ENCODE data around the gene RYR1.
"Not testable (repeated sequence)": the region's sequence is repeated elsewhere in the genome, so short reads cannot be mapped to it uniquely, and the experiment has no call there.

The RYR1 gene

GRCh38 chr19:38511074-38511708, 77.7 kb downstream of the RYR1 start:
- ChIA-PET CTCF (interaction anchor here (1.1 kb wide), 1 partner anchor 108 kb away, joined by 3 read pairs; the partner anchor contains the start of gene FAM98C), POLR2A (no interaction called here)
- DNase-seq = no peak
- Histone ChIP-seq H3K27me3 (replicated peaks in 2 of 5; ENCODE audit: control insufficient read depth in 4 of 5, insufficient read depth in 5 of 5, low read length in 4 of 5) (peaks cover 0 to 2% (median 1%) of the 10 kb centered on the region in 5 experiments), H3K4me1 (ENCODE audit: control extremely low read depth in 1 of 4, control insufficient read depth in 4 of 4, insufficient read depth in 4 of 4, low read length in 3 of 4) (peaks cover 0 to 6% (median 4%) of the 10 kb centered on the region in 4 experiments), H3K27ac (ENCODE audit: insufficient read depth in 1 of 2, low read depth in 1 of 2, low read length in 2 of 2, poor library complexity in 1 of 2, severe bottlenecking in 2 of 2) (no peak overlapping the region), H3K4me3 (ENCODE audit: control insufficient read depth in 1 of 7, extremely low read depth in 1 of 7, insufficient read depth in 4 of 7, low read depth in 2 of 7, low read length in 6 of 7) (no peak overlapping the region), H3K9me3 (ENCODE audit: control extremely low read depth in 1 of 5, control insufficient read depth in 4 of 5, insufficient read depth in 2 of 5, low read depth in 1 of 5, low read length in 4 of 5) (no peaks in the 10 kb centered on the region), H3K36me3 (ENCODE audit: control insufficient read depth in 4 of 4, insufficient read depth in 4 of 4, low read length in 3 of 4) (no peaks in the 10 kb centered on the region)
- 97% methylated on average over 10 of the region's 10 CpGs for whole genome bisulfite sequencing (ENCODE audit: insufficient coverage)

GRCh38 chr19:38512277-38512676, 78.8 kb downstream of the RYR1 start:
- H3K27ac ChIP-seq (ENCODE audit: insufficient read depth in 1 of 2, low read depth in 1 of 2, low read length in 2 of 2, poor library complexity in 1 of 2, severe bottlenecking in 2 of 2) = no peak overlapping the region
- H3K9me3 ChIP-seq (ENCODE audit: control extremely low read depth in 1 of 5, control insufficient read depth in 4 of 5, insufficient read depth in 2 of 5, low read depth in 1 of 5, low read length in 4 of 5) = no peaks in the 10 kb centered on the region
- DNase-seq = no peak
- WGBS (ENCODE audit: insufficient coverage) = 96% methylated on average over 13 of the region's 19 CpGs
- no peak overlapping the region for H3K4me3 ChIP-seq (ENCODE audit: control insufficient read depth in 1 of 7, extremely low read depth in 1 of 7, insufficient read depth in 4 of 7, low read depth in 2 of 7, low read length in 6 of 7)
- H3K4me1 ChIP-seq (ENCODE audit: control extremely low read depth in 1 of 4, control insufficient read depth in 4 of 4, insufficient read depth in 4 of 4, low read length in 3 of 4) = peaks cover 0 to 6% (median 1%) of the 10 kb centered on the region in 4 experiments
- no peaks in the 10 kb centered on the region for H3K36me3 ChIP-seq (ENCODE audit: control insufficient read depth in 4 of 4, insufficient read depth in 4 of 4, low read length in 3 of 4)
- POLR2A ChIA-PET = interaction anchor here (0.6 kb wide), 1 partner anchor 9 kb away, joined by 7 read pairs; no protein-coding TSS in a partner anchor
- peaks cover 0 to 2% (median 1%) of the 10 kb centered on the region in 5 experiments for H3K27me3 ChIP-seq (replicated peaks in 2 of 5; ENCODE audit: control insufficient read depth in 4 of 5, insufficient read depth in 5 of 5, low read length in 4 of 5)
- CTCF ChIA-PET = interaction anchor here (1.1 to 2.3 kb wide), 3 partner anchors 110 to 122 kb away, joined by 3 to 12 read pairs (median 4); partner anchors contain the start of gene FAM98C

GRCh38 chr19:38513156-38513555, 79.7 kb downstream of the RYR1 start:
- H3K36me3 ChIP-seq (ENCODE audit: control insufficient read depth in 4 of 4, insufficient read depth in 4 of 4, low read length in 3 of 4); DNase-seq; H3K27ac ChIP-seq (ENCODE audit: insufficient read depth in 1 of 2, low read depth in 1 of 2, low read length in 2 of 2, poor library complexity in 1 of 2, severe bottlenecking in 2 of 2); H3K9me3 ChIP-seq (ENCODE audit: control extremely low read depth in 1 of 5, control insufficient read depth in 4 of 5, insufficient read depth in 2 of 5, low read depth in 1 of 5, low read length in 4 of 5); H3K4me1 ChIP-seq (ENCODE audit: control extremely low read depth in 1 of 4, control insufficient read depth in 4 of 4, insufficient read depth in 4 of 4, low read length in 3 of 4); H3K27me3 ChIP-seq (replicated peaks in 2 of 5; ENCODE audit: control insufficient read depth in 4 of 5, insufficient read depth in 5 of 5, low read length in 4 of 5); H3K4me3 ChIP-seq (ENCODE audit: control insufficient read depth in 1 of 7, extremely low read depth in 1 of 7, insufficient read depth in 4 of 7, low read depth in 2 of 7, low read length in 6 of 7): not testable (repeated sequence)
- ChIA-PET CTCF (interaction anchor here (0.6 to 2.3 kb wide), 3 partner anchors 19 to 121 kb away, joined by 3 to 12 read pairs (median 4); partner anchors contain the start of gene FAM98C), POLR2A (interaction anchor here (1.1 kb wide), 1 partner anchor 22 kb away, joined by 3 read pairs; no protein-coding TSS in a partner anchor)
- 98% methylated on average over 6 of the region's 6 CpGs for WGBS (ENCODE audit: insufficient coverage)

- ChIA-PET CTCF (interaction anchor here (1.1 to 2.3 kb wide), 4 partner anchors 19 to 122 kb away, joined by 3 to 12 read pairs (median 4); partner anchors contain the start of gene FAM98C), POLR2A (interaction anchor here (1.1 kb wide), 1 partner anchor 21 kb away, joined by 3 read pairs; no protein-coding TSS in a partner anchor)
- Histone ChIP-seq H3K27ac (ENCODE audit: insufficient read depth in 1 of 2, low read depth in 1 of 2, low read length in 2 of 2, poor library complexity in 1 of 2, severe bottlenecking in 2 of 2) (no peak overlapping the region), H3K27me3 (replicated peaks in 2 of 5; ENCODE audit: control insufficient read depth in 4 of 5, insufficient read depth in 5 of 5, low read length in 4 of 5) (peaks cover 0 to 1% (median 0%) of the 10 kb centered on the region in 5 experiments), H3K36me3 (ENCODE audit: control insufficient read depth in 4 of 4, insufficient read depth in 4 of 4, low read length in 3 of 4) (no peaks in the 10 kb centered on the region), H3K4me1 (ENCODE audit: control extremely low read depth in 1 of 4, control insufficient read depth in 4 of 4, insufficient read depth in 4 of 4, low read length in 3 of 4) (peaks cover 0 to 6% (median 0%) of the 10 kb centered on the region in 4 experiments), H3K4me3 (ENCODE audit: control insufficient read depth in 1 of 7, extremely low read depth in 1 of 7, insufficient read depth in 4 of 7, low read depth in 2 of 7, low read length in 6 of 7) (no peak overlapping the region), H3K9me3 (ENCODE audit: control extremely low read depth in 1 of 5, control insufficient read depth in 4 of 5, insufficient read depth in 2 of 5, low read depth in 1 of 5, low read length in 4 of 5) (no peaks in the 10 kb centered on the region)
- peak in 1 of 3 donors; percentile 5 for DNase-seq
- 68% methylated on average over 3 of the region's 3 CpGs for WGBS (ENCODE audit: insufficient coverage)
Measured at GRCh38 chr19:38513762-38514167, 80.3 kb downstream of the RYR1 start.

GRCh38 chr19:38514812-38515633, 81.5 kb downstream of the RYR1 start:
- H3K9me3 ChIP-seq (ENCODE audit: control extremely low read depth in 1 of 5, control insufficient read depth in 4 of 5, insufficient read depth in 2 of 5, low read depth in 1 of 5, low read length in 4 of 5) = no peaks in the 10 kb centered on the region
- DNase-seq = peak; percentile 50 to 78 (median 75)
- no peaks in the 10 kb centered on the region for H3K36me3 ChIP-seq (ENCODE audit: control insufficient read depth in 4 of 4, insufficient read depth in 4 of 4, low read length in 3 of 4)
- H3K4me3 ChIP-seq (ENCODE audit: control insufficient read depth in 1 of 7, extremely low read depth in 1 of 7, insufficient read depth in 4 of 7, low read depth in 2 of 7, low read length in 6 of 7) = no peak overlapping the region
- H3K27me3 ChIP-seq (replicated peaks in 2 of 5; ENCODE audit: control insufficient read depth in 4 of 5, insufficient read depth in 5 of 5, low read length in 4 of 5) = peaks cover 0 to 1% (median 0%) of the 10 kb centered on the region in 5 experiments
- POLR2A ChIA-PET = interaction anchor here (0.6 kb wide), 1 partner anchor 94 kb away, joined by 4 read pairs; no protein-coding TSS in a partner anchor
- H3K27ac ChIP-seq (ENCODE audit: insufficient read depth in 1 of 2, low read depth in 1 of 2, low read length in 2 of 2, poor library complexity in 1 of 2, severe bottlenecking in 2 of 2) = no peak overlapping the region
- CTCF ChIA-PET = interaction anchor here (0.8 to 2.3 kb wide), 9 partner anchors 14 to 438 kb away, joined by 3 to 12 read pairs (median 4); partner anchors contain the start of gene FAM98C
- WGBS (ENCODE audit: insufficient coverage) = 33% methylated on average over 26 of the region's 32 CpGs
- H3K4me1 ChIP-seq (ENCODE audit: control extremely low read depth in 1 of 4, control insufficient read depth in 4 of 4, insufficient read depth in 4 of 4, low read length in 3 of 4) = peaks cover 0 to 6% (median 0%) of the 10 kb centered on the region in 4 experiments

- H3K27me3 ChIP-seq (replicated peaks in 2 of 5; ENCODE audit: control insufficient read depth in 4 of 5, insufficient read depth in 5 of 5, low read length in 4 of 5) = peaks cover 0 to 1% (median 0%) of the 10 kb centered on the region in 5 experiments
- no peak overlapping the region for H3K27ac ChIP-seq (ENCODE audit: insufficient read depth in 1 of 2, low read depth in 1 of 2, low read length in 2 of 2, poor library complexity in 1 of 2, severe bottlenecking in 2 of 2)
- ChIA-PET CTCF (interaction anchor here (0.8 to 2.0 kb wide), 7 partner anchors 13 to 437 kb away, joined by 3 to 10 read pairs (median 4); partner anchors contain the start of gene FAM98C), POLR2A (interaction anchor here (0.6 kb wide), 1 partner anchor 95 kb away, joined by 4 read pairs; no protein-coding TSS in a partner anchor)
- no peak overlapping the region for H3K4me3 ChIP-seq (ENCODE audit: control insufficient read depth in 1 of 7, extremely low read depth in 1 of 7, insufficient read depth in 4 of 7, low read depth in 2 of 7, low read length in 6 of 7)
- peaks cover 0 to 6% (median 0%) of the 10 kb centered on the region in 4 experiments for H3K4me1 ChIP-seq (ENCODE audit: control extremely low read depth in 1 of 4, control insufficient read depth in 4 of 4, insufficient read depth in 4 of 4, low read length in 3 of 4)
- 99% methylated on average over 14 of the region's 17 CpGs for WGBS (ENCODE audit: insufficient coverage)
- no peaks in the 10 kb centered on the region for H3K9me3 ChIP-seq (ENCODE audit: control extremely low read depth in 1 of 5, control insufficient read depth in 4 of 5, insufficient read depth in 2 of 5, low read depth in 1 of 5, low read length in 4 of 5)
- H3K36me3 ChIP-seq (ENCODE audit: control insufficient read depth in 4 of 4, insufficient read depth in 4 of 4, low read length in 3 of 4) = no peaks in the 10 kb centered on the region
- DNase-seq = no peak
Measured at GRCh38 chr19:38515896-38516295, 82.4 kb downstream of the RYR1 start.
